Gastroesophageal sphincter (tissue), 3 donors: ENCODE results near the gene RALGAPA1.

ENCODE experiments used
- CTCF ChIP-seq, 4 experiments: fragments of 200-600 bp in 2 of 4; fragments of 450-650 bp in 2 of 4; sonication (generic) in 1 of 4; IDR thresholded peaks; one replicate each; pipeline ENCODE4 v1.5.1; 2017 to 2019; ENCODE audit warnings: antibody characterized with exemption in 4 of 4, mild to moderate bottlenecking in 2 of 4, moderate library complexity in 2 of 4
- POLR2A ChIP-seq, 2 donors: fragments of 450-650 bp; IDR thresholded peaks; one replicate each; pipeline ENCODE4 v1.6.1; 2017; ENCODE audit warnings: antibody characterized with exemption in 2 of 2, mild to moderate bottlenecking in 2 of 2, moderate library complexity in 1 of 2
- POLR2AphosphoS5 ChIP-seq: sonication (generic); formaldehyde crosslinking; IDR thresholded peaks from one replicate; pipeline ENCODE4 v1.6.1; 2017; ENCODE audit warnings: antibody characterized with exemption

- TF ChIP-seq POLR2AphosphoS5 (no peak), CTCF (IDR thresholded peaks at IDR 0.05) (no peak), POLR2A (IDR thresholded peaks at IDR 0.05) (no peak)
Observed at GRCh38 chr14:35535483-35536112, 273.5 kb downstream of the RALGAPA1 start.
